GM19240 (cell line): ENCODE data around the gene INF2.

Source experiments
- DNase-seq: peaks from one replicate; pipeline ENCODE4 v3.0.0; 2011; ENCODE audit warnings: low spot score; ENCODE audit not compliant: insufficient read length

Gene INF2

DNA sequence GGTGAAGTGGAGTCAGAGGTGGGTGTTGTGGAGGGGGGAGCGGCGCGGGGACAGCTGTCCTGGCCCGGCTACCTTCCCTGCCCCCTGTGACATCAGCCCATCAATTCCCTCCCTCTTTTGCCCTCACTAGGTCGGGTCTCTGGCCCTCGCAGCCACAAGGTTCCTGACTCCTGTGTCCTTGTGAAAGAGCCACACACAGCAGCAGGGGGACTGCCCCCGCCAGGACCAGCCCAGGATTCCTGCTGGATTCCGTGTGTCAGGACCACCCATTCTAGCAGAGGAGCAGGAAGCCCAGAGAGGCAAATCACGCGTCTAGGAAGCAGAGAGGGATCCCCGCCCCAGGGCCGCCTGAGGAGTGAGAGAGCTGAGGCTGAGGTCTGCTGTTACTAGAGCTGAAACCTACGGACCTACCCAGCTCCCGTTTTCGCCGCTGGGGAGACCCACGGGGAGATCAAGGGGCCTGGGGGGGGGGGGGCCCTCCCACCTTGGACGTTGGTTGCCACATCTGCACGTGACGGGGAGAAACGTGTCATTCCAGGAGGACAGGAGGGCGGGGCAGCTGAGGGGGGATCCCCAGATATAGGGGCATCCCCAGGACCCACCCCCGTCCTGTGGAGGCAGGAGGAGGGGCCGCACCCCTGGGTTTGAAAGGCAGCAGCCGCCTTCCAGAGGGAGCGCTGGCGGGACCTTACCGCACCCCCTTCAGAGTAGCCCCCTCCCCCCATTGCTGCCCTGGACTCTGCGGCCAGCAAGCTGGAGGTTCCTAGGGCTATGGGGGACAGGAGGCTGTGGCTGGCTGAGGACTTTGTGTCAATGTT is 12.5 kb upstream of the INF2 start:
- DNase-seq: no peak

DNA sequence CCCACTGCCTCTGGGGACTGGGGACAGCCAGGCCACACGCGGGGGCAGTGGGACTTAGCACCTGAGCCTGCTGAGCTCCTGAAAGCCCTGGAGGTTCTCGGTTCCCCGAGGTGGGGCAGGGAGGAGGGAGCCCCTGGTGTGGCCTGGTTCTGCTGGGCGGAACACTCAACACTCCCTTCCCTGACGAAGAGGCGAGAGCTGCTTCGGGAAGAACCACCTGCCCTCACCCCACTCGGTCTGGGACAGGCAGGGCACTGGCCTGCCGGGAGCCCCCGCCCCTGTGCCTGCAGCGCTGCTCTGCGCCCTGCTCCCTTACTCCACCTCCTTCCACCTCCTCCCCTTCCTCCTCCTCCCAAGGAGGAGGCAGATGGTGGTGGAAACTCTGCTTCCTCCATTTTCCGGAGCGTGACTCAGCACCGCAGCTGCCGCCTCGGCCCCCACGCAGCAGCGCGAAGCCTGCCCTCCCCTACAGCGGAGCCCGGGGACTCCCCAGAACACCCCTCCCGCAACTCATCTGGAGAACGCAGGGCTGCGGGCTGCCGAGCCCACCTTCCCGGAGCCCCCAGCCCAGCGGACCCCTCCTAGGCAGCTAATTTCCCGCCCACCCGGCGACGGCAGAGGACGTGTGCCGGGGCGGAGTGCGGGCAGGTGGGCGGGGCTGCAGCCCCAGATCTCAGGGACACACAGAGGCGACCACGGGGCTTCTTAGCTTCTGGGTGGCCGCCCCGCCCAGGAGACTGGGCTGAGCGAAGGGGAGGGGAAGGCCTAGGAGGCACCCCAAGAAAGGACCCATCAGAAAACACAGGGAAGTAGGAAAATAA is 11.7 kb upstream of the INF2 start:
- no peak for DNase-seq

DNA sequence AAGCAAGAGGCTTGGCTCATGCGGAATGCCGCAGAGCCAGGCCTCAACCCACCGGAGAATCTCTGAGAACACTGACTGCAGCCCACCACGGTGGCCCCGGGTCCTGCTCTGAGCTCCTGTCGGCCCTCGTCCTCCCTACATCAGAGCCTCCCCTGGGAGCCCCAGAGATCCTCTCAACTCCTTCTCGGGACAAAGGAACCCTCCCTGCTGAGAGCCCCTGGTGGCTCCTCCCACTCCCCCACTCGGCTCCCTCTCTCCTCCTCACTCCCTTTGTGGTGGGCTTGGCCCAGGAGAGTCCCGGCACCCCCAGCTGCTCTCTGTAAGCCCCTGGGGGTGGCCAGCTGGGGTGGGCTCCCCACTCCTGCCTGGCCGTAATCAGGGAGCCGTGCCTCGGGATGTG is 11.1 kb upstream of the INF2 start:
- DNase-seq: no peak

DNA sequence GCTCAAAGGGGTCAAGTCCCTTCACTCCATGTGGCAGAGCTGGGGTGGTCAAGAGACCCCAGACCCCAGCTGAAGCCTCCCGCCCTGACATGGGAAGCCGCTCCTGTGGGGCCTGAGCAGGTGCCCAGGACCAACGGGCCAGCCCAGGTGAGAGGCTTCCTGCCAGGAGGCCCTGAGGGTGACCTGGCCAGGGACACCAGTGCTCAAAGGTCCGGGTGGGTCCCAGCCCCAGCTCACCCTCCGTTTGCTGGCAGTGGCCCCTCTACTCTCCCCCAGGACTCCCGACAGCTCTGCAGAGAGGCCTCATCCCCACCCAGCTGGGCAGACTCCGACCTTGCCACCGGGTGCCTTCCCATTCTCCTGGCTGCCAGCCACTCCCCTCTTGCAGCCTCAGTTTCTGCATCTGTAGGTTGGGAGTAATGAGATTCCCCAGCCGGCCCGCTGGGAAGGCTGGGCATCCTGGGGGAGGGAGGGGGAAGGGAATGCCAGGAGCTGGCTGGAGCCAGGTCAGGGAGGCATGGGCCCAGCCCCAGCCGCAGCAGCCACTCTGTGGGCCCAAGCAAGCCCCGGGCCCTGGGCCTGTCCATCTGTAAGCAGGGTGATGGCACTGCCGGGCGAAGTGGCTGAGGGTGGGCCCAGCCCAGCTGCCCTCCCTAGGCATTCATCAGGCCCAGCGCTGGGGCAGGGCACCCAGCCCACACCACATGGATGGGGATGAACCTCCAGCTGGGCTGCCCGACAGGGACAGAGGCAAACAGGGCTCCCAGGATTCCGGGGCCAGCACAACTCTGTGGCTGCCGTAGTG is 10.3 kb upstream of the INF2 start:
- no peak for DNase-seq

DNA sequence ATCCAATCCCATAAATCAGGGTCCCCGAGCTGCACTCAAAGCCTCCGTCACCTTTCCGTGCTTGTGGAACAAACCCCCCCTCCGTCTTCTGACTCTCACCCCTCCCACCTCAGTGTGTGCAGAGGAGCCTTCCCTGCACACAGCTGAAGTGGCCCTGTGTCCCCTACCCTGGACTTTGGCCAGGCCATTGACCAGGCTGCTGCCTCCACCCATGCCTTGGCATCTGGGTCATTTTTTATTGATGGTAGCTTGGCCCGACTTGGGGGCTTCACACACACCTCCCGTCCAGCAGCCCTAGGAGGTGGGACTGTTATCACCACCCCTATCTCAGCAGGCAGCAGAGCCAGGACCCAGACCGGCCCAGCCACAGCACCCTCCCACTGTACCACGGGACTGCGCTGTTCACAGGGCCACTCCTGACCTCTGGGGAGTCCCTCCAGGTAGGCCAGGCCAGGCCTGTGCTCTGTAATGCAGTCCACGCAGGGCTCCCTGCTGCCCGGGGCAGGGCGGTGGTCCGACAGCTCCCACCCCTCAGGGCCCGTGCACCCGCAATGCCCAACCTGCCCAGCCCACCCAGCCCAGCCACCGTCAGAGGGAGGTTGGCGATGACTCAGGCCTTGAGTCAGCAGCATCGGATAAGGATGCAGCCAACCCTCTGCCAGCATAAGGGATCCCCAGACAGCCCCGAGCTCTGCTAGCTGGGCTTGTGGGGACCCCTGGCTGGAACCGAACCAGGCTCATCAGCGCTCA is 9.2 kb upstream of the INF2 start:
- no peak for DNase-seq

DNA sequence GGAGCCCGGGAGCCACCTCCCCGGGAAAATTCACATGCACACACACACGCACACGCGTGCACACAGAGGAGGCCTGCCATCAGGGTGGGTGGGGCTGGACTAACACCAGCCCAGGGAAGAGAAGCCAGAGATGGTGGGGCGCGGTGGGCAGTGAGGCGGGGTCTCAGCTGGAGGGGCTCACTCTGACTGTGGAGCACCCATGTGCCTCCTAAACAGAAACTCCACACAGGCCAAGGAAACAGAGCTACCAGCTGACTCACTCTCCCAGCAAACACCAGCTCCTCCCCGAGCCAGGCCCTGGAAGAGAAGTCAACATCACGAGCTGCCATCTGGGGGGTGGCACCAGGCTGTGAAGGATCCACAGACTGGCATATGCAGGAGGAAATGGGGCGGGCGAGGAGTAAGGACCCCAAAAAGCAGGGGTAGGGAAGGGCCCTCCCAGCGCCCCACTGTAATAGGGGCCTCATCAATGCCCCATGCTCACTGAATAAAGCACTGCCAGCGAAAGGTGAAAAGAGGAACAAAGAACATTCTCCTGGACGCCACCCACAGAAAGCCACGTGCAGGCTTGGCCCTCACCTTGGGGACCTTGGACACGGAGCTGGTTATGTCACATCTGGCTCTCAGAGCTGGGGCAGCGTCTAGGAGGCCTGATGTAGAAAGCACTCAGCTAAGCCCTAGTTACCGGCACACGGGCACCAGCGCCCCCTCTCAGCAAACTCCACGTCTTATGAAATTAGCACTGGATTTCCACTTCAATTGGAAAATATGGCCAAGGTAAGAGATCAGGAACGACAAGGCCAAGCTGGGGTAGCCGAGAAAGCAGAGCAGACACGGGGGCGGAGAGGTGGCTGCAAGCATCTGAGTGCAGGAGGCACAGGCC is 8.4 kb upstream of the INF2 start:
- DNase-seq: no peak

DNA sequence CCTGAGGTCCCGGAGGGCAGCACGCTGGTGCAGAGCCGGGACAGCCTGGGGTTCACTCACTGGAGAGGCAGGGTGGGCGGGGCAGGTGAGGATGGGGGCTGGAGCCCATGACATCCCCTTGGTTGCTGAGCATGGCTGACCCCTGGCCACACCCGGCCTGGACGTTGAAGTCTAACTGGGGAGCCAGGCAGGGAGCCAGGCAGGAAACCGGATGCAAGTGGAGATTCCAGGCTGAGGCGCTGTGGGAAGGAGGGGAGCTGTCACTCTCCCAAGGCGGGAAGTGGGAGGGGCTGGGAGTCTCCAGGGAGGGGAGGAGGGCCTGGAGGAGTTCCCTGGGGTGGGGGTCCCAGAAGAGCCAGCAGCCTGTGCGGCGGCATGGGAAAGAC is 7.7 kb upstream of the INF2 start:
- DNase-seq: no peak

DNA sequence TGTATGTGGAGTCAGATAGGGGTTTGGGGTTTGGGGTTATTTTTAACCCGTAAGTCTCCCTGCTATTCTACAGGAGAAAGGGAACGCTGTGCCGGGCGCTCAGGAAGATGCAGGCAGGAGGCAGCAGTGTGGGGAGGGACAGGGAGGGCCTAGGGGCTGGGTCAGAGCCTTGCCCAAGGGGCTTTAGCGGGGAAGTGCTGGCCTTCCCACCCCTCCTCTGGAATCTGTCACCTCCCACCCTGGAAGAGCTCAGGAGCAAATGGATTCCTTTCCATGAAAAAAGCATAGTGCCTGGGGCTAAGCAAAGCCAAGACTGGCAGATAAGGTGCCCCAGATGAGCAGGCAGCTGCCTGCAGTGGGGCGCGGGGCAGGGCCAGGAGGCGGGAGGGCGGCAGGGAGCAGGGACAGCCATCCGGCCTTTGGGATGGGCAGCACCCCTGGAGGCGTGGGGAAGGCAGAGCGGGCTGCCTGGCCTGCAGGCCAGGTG is 7.3 kb upstream of the INF2 start:
- DNase-seq: no peak

DNA sequence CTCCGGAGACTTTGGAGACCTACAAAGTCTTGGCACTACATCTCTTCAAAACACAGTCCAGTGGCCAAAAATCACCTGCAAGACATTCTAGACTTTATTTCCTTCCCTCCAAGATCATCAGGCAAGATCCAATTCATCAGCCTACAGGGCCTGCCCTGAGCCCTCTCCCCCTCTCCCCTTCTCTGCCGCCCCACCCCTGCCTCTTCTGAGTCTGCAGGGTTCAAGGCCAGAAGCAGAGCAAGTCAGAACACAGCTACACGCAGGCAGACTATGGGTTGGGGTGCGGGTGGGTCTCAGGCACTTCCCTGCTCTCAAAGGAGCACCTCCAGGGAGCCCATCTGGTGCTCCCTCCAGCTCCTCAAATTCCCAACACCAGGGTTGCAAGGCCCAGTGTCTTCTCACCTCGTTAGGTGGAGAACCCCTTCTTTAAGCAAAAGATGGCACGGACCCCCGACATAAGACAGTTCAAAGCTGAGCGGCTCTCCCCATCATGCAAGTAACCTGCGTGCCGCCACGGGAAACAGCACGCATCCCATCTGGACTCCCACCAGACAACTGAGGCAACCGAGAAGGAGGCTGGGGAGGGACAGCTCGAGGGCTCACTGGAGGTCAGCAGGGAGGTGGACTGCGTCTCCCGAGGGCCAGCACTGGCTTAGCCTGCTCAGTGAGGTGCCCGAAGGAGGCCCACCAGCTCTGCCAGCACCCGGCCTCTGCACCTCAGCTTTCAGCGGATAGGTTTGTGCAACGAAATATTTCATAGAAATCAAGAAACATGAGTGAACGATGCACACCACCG is 5.6 kb upstream of the INF2 start:
- DNase-seq: no peak

DNA sequence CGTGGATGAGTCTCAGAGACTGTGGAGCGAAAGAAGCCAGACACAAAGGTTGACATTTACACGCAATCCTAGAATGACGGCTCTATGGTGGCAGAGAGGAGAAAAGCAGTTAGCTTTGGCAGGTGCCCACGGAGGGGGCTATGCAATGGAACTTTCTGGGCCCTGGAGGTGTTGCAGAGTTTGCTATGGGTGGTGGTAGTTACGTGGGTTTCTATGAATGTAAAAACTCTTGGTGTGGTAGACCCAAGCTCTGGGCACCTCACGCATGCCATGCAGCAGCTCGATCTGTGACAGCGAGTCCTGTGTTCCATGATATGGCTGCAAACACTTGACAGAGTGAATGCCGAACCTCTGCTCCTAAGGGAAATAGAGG is 5.0 kb upstream of the INF2 start:
- DNase-seq: no peak

DNA sequence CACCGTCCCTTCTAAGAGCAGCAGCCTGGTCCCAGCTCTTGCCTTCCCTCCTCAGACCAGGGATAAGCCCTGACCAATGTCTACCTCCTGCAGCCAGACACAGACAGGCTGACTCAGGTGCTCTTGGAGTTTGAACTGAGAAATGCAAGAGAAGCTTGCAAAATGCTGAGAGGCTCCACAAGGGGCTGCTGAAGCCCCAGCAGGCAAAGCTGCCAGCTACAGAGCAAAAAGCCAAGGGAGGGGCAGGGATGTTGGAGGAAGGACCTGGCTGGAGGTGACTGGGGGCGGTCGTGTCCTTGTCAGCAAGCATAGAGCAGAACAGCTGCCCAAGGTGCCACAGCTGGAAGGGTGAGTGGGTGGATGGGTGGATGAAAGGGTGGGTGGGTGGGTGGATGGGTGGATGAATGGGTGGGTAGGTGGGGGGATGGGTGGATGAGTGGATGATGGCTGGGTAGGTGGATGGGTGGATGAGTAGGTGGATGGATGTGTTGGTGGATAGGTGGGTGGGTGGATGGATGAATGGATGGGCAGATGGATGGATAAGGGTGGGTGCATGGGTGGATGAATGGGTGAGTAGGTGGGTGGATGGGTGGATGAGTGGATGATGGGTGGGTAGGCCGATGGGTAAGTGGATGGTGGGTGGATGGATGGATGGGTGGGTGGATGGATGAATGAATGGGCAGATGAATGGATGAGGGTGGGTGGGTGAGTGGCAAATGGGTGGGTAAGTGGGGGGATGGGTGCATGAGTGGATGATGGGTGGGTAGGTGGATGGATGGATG is 4.0 kb upstream of the INF2 start:
- no peak for DNase-seq

DNA sequence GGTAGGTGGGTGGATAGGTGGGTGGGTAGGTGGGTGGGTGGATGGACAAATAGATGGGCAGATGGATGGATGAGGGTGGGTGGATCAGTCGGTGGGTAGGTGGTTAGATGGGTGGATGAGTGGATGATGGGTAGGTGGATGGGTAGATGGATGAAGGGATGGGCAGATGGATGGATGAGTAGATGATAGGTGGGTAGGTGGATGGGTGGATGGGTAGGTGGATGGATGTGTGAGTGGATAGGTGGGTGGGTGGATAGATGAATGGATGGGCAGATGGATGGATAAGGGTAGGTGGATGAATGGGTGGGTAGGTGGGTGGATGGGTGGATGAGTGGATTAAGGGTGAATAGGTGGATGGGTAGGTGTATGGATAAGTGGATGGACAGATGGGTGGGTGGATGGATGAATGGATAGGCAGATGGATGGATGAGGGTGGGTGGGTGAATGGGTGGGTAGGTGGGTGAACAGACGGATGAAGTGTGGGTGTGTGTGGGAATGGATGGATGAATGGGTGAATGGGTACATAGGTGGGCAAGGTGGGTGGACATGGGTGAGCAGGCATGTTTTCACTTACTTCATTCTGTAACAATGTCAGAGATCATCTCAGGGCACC is 3.3 kb upstream of the INF2 start:
- DNase-seq: no peak

DNA sequence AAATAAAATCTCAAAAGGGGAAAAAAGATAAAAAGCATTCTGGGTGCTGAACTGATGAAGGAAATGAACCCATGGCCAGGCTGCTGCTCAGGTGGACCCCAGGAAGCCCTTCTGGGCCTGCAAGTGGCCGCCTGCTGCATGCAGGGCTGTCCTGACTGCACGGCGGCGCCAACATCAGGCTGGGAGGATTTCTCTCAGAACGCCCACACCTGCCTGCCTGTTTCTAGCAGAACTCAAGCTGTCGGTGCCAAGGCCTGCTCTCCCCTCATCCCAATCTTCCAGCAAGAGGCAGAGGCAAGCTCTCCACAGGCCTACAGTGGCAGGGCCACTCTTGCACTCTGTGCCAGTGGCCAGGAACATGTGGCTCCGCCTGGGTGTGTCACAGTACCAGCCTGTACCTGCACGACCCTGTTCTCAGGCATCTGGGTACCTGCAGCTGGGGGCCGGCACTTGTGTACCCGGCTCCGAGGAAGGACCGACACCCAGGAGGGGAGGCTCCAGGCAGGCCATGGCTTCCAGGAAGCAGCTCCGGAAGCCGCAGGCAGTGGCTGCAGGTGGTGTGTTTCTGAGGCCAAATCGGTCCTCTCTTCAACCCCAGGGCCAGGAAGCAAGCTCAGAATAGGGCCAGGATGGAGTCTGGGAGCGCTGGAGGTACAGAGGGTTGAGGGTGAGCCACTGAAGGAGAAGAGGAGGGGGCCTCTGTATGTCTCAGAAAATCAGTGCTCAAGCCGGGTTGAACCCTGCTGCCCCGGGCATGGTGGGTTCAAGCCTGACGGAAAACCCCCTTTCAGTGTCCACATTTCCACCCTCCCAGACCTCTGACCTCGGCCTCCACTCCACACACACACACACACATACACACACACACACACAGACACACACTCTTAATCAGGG is 2.5 kb upstream of the INF2 start:
- DNase-seq: no peak

DNA sequence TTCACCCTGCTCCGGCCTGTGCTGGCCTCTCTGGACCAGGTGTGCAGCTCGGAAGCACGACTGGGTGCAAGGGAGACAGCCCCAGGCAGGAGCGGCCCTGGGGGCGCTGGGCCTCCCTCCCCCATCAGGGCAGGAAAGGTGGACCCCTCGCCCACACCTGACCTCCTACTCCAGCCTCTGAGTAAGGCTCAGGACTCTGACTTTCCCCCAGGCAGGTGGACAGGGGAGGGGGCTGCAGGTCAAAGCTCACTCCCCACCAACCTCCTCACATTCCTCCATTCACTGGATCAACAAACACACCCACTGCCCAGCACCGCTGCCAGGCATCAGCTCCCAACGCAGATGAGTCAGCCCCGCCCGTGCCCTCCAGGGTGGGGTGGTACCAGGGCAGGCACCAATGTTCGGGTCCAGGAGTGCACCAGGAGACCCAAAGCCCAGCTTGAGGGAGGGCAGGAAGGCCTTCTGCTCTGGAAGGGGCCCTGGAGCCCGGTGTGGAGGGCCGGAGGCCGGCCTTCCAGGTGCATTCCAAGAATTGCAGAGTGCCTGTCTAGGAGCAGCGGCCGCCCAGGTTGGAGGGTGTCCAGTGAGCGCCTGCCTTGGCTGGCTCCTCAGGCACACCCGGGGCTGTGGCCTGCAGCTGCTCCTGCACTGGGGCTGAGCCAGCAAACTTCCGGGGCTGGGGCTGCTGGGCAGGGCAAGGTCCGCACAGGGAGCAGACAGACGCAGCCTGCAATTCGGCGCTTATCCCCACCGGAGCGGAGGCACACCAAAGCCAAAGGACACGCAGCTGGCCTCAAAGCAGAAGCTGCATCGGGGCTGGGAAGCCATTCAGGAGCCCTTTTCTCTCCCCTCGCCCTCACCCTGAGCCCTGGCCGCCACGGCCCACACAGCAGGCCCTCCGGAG is 1.6 kb upstream of the INF2 start:
- no peak for DNase-seq

DNA sequence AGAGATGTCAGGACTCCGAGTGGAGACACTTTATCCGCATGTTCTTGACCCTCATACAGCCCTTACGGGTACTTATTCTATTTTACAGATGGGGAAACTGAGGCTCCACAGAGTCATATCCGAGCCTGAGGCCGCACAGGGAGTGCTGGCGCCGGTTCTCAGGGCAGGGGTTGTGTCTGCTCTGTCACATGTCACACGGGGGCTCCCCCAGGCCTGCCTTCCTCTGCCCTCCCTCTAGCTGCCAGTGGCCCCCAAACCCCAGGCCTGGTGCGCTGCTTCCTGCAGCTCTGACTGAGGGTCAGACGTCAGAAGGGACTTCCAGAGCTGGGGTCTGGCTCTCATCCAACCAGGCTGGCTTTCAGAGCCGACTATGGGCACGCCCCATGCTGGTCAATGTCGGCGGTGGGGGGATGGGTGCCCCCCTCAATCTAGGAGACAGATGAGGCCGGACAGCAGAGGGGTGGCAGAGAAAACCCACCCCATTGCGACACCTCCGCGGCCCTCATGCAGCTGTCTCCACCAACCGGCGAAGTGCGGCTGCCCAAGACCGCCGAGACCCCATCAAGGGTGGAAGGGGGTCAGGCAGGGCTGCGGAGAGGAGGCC is 811 bp upstream of the INF2 start:
- no peak for DNase-seq
